SIG-M5 treated with dmso at 0.1 percent for 504 hours (cell line): ENCODE measurements around the gene ZDHHC1.
"Not testable (repeated sequence)": the region's sequence is repeated elsewhere in the genome, so short reads cannot be mapped to it uniquely, and the experiment has no call there.

Source experiments
- DNase-seq: peaks from one replicate; lab custom pipeline; 2025; ENCODE audit not compliant: unreplicated experiment; lab: John Stamatoyannopoulos, UW

Gene ZDHHC1

DNA sequence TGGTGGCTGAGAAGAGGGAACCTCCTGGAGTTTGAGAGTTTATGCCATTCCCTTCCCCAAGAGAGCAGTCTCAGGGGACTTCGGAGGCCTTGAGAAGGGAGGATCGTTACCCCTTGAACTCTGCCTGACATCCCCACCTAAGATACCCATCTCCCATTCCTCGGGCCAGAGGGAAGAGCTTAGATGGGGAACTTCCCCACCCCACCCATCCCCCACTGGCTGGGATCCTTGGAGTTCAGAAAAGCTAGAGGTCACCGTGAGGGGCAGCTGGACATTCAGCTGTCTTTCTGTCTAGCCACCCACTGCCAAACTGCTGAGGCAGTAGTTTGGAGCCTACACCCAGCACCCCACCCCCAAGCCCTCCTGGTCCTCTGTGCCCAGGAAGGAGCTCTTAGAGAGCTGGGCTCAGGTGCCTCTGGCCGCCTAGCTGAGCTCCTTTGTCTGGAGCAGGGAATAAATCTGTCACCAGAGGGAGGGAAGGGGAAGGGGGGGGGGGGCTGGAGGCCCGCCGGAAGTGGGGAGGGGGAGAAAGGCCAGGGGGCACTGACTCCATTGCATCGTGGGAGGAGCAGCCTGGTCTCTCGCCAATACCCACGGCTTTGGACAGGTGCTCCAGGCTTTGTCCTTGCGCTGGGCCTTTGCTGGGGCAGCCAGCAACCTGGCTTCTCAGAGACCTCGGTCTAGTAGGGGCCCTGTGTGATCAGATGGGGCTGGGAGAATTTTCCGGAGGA, 15.7 kb upstream of the ZDHHC1 start:
- no peak for DNase-seq

DNA sequence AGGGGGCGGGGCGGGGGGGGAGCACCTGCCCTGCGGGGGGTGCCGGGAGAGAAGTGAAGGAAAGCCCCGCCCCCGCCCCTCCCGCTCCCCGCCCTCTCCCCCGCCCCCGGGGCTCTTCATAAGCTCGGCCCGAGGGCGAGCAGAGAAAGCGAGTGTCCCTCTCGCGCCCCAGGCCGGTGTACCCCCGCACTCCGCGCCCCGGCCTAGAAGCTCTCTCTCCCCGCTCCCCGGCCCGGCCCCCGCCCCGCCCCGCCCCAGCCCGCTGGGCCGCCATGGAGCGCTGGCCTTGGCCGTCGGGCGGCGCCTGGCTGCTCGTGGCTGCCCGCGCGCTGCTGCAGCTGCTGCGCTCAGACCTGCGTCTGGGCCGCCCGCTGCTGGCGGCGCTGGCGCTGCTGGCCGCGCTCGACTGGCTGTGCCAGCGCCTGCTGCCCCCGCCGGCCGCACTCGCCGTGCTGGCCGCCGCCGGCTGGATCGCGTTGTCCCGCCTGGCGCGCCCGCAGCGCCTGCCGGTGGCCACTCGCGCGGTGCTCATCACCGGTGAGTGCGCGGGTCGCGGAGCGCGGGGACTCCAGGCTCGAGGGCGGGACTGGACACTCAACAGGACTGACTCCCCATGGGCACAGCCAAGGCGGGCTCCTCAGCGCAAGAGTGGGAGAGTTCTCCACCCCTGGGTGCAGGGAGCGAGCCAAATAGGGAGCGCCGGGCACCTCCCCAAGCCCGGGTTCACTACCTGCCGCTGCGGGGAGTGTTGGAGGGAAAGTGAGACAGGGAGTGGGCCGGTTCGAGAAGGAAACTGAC, 14.9 kb upstream of the ZDHHC1 start, which contains the start of gene HSD11B2:
TSS of gene HSD11B2 (plus strand) at position 145 of the 798 bp plus-strand sequence. CDS start at position 273, 128 bp downstream.
- peak; percentile 31 for DNase-seq

DNA sequence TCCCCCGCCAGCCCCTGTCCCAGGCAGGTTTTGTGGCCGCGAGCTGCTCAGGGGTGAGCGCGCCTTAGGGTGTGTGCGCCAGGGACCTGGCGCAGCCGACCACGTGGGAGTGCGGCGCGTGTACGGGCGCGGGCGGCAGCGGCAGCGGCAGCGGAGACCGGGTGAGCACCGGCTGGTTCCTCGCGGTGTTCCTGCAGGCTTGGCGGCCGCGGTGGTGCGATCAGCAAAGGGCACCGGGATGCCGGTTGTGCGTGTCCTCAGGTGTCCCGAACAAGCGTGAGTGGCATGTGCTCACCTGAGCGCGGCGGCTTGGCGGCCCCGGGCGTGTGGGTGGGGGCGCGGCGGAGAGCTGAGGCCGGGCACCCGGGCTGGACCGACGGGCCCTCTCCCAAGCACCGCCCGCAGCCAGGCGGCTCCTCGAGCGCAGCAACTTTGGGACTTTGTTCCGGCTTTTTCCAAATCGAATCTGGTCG, 14.3 kb upstream of the ZDHHC1 start:
- DNase-seq: no peak

DNA sequence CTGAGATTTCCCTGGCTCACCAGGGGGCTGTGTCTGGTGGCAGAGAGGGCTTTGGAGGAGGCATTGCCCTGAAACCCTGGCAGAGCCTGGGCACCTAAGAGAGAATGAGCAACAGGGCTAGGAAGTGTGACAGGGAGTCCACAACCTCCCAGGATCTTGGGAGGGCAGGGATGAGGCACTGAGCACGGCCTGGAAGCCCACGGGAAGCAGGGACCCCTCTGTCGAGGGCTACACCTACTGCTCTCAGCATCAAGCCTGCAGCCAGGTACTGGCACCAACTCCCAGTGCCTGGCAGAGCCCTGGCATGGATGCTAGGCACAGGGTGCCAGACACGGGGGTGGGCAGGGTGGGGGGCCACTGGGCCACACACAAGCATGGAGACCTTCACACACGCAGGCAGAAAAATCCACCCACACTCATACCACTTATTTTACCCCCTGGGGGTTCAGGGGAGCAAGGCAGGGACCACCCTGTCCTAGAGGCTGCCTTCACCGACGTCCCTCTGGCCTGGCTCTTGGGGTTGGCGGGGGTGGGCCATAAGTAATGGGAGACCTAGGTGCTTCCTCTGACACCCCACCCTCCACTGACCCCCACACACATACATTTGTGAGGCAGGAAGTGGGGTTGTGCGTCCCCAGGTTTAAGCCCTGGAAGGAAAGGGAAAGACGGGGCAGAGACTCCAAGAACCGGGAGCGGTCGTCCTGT, 13.7 kb upstream of the ZDHHC1 start:
- DNase-seq: no peak

DNA sequence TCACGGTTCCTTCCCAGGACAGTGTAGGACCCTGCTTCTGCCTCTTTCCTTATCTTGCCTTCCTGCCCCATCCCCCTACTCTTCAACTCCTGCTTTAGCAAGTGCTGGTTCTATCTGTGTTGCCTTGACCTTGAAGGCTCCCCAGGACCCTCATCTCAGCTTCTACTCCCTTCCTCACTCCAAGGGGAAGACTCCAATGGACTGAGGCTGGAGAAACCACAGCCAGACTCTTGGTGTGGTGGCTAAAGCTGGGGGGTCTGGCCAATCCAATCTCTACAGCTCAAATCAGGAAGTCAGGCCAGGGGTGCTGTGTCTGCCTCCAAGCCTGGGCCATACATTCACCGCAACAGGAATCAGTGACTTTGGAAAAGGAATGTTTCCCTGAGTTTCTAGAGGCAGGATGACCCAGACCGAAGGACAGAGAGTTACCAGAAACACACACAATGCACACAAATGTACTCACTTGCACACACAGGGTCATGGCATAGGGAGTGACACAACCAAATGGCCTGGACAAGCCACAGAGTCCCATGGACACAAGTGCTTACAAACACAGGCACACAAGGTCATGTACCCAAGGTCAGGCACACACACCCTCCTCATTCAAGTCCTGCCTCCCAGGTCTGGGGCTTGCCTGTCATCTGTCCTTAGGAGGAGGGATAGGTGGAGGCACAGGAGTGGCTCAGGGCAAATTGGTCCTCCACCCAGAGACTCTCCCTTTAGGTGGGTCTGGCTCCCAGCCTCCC, 12.9 kb upstream of the ZDHHC1 start:
- DNase-seq: no peak

DNA sequence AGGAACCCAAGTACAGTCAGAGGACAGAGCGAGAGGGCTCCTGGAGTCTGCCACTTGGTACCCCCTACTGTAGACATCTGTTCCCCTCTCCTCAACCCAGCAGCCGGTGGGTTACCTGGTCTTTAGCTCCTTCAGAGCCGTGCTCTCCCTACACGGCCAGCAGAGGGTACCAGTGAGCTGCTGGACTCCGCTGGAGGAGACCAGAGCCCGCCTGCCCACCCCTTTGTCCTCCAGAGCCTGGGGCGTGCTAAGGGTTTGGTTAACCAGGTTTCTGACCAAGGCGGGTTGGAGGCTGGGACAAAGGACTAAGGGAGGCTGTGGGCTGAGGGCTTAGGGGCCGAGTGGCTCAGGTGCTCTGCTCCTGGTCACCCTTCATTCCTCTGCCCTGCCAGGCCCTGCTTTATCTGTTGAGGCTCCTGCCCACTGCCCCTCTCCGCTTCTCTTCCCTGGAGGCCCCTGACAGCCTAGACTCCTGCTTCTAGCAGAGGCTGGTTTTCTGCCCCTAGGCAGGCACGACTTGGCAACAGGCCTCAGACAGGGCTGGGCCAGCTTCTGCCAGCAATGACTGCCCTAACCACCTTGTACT, 12.0 kb upstream of the ZDHHC1 start:
- DNase-seq: peak; percentile 45

DNA sequence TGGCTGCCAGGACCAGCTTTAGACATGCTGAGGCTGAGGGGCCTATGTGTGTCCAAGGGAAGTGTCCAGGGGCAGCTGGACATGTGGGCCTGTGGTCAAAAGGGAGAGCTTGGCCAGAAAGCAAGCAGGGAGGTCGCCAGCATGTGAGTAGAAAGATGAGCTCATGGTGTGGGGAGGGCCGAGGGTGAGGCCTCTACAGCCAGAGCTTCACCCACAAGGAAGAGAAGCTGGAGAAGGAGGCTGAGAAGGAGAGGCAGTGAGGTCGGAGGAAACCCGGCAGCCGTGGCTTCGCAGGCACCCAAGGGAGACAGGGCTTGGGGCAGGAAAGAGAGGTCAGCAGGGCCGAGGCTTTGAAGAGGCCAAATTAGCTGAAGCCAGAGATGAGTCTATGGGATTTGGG, 10.7 kb upstream of the ZDHHC1 start:
- no peak for DNase-seq

DNA sequence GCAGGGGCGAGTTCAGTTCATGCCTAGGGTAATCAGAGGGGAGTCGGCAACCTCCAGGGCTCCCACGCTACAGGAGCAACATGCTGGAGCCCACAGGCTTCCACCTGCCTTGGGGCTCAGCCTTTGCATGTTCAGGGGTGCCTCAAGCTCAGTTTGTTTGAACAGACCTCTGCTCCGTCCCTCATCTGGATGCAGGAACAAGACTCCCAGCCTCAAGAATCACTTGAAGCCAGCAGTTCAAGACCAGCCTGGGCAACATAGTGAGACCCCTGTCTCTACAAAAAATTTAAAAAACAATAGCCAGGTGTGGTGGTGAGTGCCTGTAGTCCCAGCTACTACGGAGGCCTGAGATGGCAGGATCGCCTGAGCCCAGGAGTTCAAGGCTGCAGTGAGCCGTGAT, 9.7 kb upstream of the ZDHHC1 start:
- no peak for DNase-seq

DNA sequence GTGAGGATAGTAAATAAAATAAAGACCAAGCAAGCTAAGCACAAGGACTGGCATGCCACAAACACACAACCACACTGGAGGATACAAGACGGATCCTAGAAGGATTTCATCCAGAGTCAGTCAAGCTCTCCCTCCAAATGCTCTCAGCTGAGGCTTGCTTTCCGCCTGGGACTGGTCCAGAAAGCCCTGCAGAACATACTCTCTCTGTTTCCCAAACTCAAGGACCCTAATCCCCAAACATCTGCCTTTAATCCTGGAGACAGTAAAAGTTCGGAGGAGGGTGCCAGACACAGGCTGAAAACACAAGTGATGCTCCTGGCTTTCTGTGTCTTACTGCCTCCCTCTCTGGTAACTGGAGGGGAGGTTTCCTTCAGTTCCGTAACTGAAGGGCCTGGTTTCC, 9.3 kb upstream of the ZDHHC1 start:
- no peak for DNase-seq

DNA sequence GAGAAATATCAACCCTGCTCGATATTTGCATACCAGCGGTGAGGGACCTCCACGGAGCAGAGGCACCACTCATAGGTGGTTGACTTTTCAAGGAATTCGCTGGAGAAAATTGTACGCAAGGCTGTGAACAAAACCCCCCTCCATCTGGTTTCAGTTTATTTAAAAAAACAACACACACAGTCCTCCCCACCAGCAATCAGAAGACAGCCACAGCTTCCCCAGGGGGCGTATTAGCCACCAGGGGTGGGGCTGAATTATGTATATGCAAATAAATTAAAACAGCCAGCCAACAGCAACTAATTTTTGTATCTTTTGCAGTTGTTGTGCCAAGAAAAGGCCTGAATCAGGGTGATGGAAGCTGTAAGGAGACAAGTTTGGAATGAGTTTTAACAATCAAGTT, 8.8 kb upstream of the ZDHHC1 start:
- DNase-seq: no peak

DNA sequence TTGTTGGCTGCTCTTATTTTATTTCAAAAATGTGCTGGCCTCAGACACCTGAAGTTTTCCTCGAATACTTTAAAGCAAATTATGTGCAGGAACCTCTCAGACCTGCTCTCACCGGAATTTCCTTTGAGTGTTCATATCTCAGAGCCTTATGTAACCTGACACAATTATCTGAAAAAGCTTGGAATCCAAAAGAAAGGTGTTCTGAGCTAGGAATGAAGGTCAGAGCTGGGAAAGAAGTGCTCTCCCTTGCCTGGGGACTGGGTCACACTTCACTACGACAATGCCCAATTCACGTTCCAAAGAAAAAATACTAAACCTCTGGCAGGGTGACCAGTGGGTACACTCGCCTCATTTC, 8.0 kb upstream of the ZDHHC1 start:
- DNase-seq: no peak

DNA sequence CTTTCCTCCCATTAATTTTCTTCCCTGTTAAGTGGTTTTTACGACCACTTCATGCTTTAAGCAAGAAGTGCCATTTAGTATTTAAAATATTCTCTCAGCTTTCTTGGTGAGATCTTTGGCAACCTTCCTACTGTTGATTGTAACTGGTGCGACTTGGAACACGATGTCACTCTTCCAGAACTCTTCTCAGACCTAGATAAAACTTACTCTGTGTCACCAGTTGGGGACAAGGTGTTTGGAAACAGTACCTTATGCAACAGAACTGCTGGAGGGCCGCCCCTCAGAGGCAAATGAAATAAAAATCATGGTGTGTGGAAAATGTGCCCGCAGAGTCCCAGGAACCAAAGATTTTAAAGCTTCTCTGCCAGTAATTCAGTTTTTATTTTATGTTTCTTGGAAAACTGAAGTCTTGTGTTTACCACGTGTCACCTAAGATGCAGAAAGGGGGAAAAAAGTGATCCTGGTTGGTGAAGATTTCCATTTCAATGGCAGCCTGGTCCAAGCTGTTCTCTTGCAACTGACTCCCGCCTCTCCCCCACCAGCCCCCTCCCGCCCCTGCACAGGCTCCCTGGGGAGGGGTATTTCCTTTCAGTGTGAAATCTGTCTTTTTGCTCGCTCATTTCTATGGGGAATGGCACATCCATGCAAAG, 7.5 kb upstream of the ZDHHC1 start:
- no peak for DNase-seq

DNA sequence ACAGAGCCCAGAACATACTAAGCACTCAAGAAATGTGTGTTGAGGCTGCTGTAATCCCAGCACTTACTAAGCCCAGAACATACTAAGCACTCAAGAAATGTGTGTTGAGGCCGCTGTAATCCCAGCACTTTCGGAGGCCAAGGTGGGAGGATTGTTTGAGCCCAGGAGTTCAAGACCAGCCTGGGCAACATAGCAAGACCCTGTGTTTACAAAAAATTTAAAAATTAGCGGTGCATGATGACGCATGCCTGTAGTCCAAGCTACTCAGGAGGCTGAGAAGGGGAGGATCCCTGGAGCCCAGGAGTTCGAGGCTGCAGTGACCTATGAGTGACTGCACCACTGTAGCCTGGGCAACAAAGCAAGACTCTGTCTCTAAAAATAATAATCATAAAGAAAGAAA, 6.7 kb upstream of the ZDHHC1 start:
- DNase-seq: no peak

DNA sequence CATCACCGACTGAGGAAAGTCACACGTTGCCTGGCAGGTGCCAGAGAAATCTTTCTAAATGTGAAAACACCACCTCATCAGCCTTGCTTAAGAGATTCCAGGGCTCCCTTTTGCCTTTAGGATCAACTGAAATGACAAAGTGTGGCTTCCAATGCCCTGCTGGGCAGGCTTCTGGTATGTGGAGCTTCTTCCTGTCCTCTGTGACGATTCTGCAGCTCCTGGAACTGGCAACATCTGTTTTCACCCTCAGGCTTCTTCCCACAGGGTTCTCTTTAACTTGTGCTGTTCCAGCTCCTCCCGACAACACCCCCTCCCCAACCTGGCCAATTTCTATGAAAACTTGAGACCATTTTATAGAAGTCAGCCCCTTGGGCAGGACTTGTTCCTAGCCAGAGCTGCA, 4.8 kb upstream of the ZDHHC1 start:
- DNase-seq: no peak

DNA sequence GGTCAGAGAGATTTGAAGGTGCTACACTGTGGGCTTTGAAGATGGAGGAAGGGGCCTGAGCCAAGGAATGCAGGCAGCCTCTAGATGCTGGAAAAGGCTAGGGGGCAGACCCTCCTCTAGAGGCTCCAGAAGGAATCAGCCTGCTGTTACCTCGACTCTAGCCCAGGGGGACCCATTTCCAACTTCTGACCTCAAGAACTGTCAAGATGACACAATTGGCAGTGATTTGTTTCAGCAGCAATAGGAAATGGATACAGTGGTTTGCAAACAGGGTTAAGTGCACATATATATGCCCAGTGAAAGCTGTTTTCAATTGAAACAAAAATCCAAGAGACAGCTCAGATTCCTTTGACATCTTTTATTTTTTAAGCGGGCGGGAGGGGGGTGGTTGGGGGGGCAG, 3.7 kb upstream of the ZDHHC1 start:
- no peak for DNase-seq

DNA sequence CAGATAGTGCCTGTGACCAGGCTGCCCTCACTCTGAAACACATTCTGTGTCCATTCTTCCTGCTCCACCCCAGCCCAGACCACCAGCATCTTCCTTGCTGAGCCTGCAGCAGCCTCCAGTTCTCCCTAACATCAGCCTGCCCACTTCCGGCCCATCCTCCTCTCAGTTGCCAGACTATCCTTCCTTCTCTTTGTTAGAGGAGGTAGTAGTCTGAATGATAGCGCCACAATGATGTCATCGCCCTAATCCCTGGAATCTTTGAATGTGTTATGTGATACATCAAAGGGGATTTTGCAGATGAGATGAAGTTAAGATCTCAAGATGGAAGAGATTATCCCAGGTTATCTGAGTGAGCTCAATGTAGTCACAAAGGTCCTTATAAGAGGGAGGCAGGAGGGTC, 3.2 kb upstream of the ZDHHC1 start:
- DNase-seq: no peak

DNA sequence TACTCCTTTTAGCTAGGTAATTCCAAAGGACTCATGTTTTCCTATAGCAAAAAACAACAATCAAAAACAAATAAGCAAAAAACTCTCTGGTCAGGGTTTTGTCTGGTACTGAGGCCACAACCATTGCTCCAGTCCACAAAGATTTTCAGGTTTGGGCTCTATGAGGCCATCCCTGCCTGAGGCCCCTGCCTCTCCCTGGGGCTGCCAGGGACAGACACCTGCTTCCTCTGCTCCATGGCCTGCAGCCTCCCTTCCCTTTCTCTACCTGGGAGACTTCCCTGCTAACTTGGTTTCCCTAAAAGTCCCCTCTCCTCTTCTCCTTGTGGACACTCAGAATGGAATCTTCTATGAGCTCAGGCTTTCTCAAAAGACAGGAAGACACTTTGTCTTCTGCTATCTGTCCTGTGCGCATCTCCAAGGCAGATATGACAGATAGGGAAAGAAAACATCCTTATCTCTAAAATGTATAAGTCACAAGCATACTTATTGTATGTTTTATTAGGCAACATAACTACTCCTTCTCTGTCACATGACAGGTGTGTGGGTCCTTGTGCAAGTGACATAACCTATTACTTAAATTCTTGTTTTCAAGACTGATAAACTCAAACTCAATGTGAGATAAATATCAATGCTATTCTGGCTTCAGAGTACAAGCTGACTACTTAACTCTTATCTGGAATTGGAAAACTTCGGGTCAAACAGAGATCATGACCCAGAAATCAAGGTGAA, 1.2 kb upstream of the ZDHHC1 start:
- no peak for DNase-seq

DNA sequence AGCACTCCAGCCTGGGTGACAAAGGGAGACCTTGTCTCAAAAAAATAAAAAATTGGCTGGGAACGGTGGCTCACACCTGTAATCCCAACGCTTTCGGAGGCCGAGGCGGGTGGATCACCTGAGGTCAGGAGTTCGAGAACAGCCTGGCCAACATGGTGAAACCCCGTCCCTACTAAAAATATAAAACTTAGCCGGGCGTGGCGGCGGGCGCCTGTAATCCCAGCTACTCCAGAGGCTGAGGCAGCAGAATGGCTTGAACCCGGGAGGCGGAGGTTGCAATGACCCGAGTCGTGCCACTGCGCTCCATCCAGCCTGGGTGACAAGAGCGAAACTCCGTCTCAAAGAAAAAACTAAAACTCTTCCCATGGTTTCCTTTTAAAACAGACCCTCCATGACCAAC, 856 bp downstream of the ZDHHC1 start:
- DNase-seq: not testable (repeated sequence)
